GM12873 (cell line): Measurements from ENCODE around the gene CLMN.

ENCODE experiments used
- CTCF ChIP-seq: IDR thresholded peaks from 2 replicates; pipeline ENCODE4 v1.5.1; 2012; ENCODE audit warnings: low read depth, mild to moderate bottlenecking, moderate library complexity, low read length, control low read depth; ENCODE audit not compliant: insufficient read depth; ENCODE audit errors: missing control alignments

The CLMN gene

GRCh38 chr14:95238487-95239298, 81.0 kb downstream of the CLMN start:
- TF ChIP-seq CTCF: no peak

- no peak for TF ChIP-seq CTCF
Measured at GRCh38 chr14:95237958-95238340, 81.8 kb downstream of the CLMN start.

GRCh38 chr14:95237121-95237957, 82.4 kb downstream of the CLMN start:
- TF ChIP-seq CTCF: no peak

GRCh38 chr14:95236221-95236620, 83.5 kb downstream of the CLMN start:
- TF ChIP-seq CTCF: no peak

- TF ChIP-seq CTCF: no peak
Measured at GRCh38 chr14:95235767-95236166, 83.9 kb downstream of the CLMN start.

GRCh38 chr14:95235351-95235750, 84.4 kb downstream of the CLMN start:
- TF ChIP-seq CTCF: no peak

GRCh38 chr14:95234426-95234825, 85.3 kb downstream of the CLMN start:
- no peak for TF ChIP-seq CTCF
